Osteocyte (in vitro differentiated cells): ENCODE measurements around the gene CNGB1. TPM values are rescaled to one million over a fixed set of nuclear protein-coding genes. Genes with fewer than 3 reads are reported as not detected.
"Not testable (repeated sequence)": the region's sequence is repeated elsewhere in the genome, so short reads cannot be mapped to it uniquely, and the experiment has no call there.

Experiments used
- DNase-seq: peaks from one replicate; pipeline ENCODE4 v3.0.0; 2021; ENCODE audit warnings: mixed read lengths; ENCODE audit not compliant: unreplicated experiment; ENCODE audit errors: extremely low spot score
- H3K27ac Mint-ChIP-seq: one replicate; pipeline ENCODE4 v1.8.0; 2021; ENCODE audit warnings: mild to moderate bottlenecking, mixed read lengths; ENCODE audit not compliant: unreplicated experiment
- H3K27me3 Mint-ChIP-seq: one replicate; pipeline ENCODE4 v1.8.0; 2021; ENCODE audit warnings: mixed read lengths; ENCODE audit not compliant: unreplicated experiment
- H3K36me3 Mint-ChIP-seq: one replicate; pipeline ENCODE4 v1.8.0; 2021; ENCODE audit warnings: mixed read lengths; ENCODE audit not compliant: unreplicated experiment
- H3K4me1 Mint-ChIP-seq: one replicate; pipeline ENCODE4 v1.8.0; 2021; ENCODE audit warnings: mixed read lengths; ENCODE audit not compliant: unreplicated experiment
- H3K4me3 Mint-ChIP-seq: one replicate; pipeline ENCODE4 v1.8.0; 2021; ENCODE audit warnings: mild to moderate bottlenecking, moderate library complexity, mixed read lengths; ENCODE audit not compliant: unreplicated experiment
- H3K9me3 Mint-ChIP-seq: one replicate; pipeline ENCODE4 v1.8.0; 2021; ENCODE audit warnings: mixed read lengths; ENCODE audit not compliant: unreplicated experiment
- CTCF ChIP-seq: fragments of 200-600 bp; sonication (generic); IDR thresholded peaks from 2 replicates; pipeline ENCODE4 v1.5.0; 2021; ENCODE audit warnings: antibody characterized with exemption, mild to moderate bottlenecking, moderate library complexity
- total RNA-seq: library from RNA; stranded (reverse); gene quantifications from 2 replicates; pipeline ENCODE4 v1.2.1, GENCODE V29; 2021

The CNGB1 gene
- total RNA-seq, 1 donor from 2014 or later = not detected

DNA sequence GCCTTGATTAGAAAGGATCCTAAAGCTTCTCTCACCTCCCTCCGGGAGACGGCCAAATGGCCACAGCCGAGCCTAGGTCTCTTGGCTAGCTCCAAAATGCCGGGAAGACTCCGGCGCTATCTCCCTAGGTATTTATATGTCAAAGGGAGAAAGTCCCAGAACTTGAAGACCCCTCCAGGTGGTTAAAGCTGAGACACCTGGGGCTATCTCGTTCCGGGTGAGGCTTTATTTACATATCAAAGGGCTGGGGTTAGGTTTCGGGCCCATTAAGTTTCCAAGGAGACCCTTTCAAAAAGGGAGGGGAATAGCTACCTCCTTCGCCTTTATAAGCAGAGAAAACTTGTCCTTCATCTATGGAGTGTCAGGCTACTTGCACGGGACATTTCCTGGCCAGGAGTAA lies 97.7 kb downstream of the CNGB1 start:
- H3K9me3 Mint-ChIP-seq = no peaks in the 10 kb centered on the region
- no peak for TF ChIP-seq CTCF
- H3K36me3 Mint-ChIP-seq = no peaks in the 10 kb centered on the region
- peaks cover 10% of the 10 kb centered on the region for H3K4me1 Mint-ChIP-seq
- no peak overlapping the region for H3K4me3 Mint-ChIP-seq
- DNase-seq = no peak
- H3K27ac Mint-ChIP-seq = no peak overlapping the region
- H3K27me3 Mint-ChIP-seq = peaks cover 8% of the 10 kb centered on the region

GRCh38 chr16:57872764-57873163 lies 98.2 kb downstream of the CNGB1 start:
- not testable (repeated sequence) for H3K27ac Mint-ChIP-seq, H3K36me3 Mint-ChIP-seq

DNA sequence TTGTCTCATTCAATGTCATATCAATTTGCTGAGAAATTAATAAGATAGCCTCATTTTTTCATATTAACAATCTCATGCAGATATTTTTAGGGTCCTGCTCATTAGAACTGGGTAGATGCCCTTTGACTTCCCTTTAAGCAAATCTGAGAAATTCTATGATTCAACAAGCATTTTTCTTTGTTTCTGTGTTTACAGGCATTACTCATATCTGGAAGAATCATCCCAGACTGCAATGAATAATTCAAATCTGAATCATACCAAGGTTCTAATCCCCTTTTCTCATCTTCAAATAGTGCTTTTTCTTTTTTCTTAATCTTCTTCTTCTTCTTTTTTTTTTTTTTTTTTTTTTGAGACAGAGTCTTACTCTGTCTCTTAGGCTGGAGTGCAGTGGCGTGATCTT lies 99.5 kb downstream of the CNGB1 start:
- Mint-ChIP-seq H3K27me3 (peaks cover 6% of the 10 kb centered on the region), H3K9me3 (no peaks in the 10 kb centered on the region), H3K36me3 (no peaks in the 10 kb centered on the region), H3K4me1 (peaks cover 10% of the 10 kb centered on the region), H3K4me3 (no peak overlapping the region), H3K27ac (no peak overlapping the region)
- no peak for DNase-seq
- no peak for TF ChIP-seq CTCF

More at GRCh38 chr16:57872764-57873163, 98.2 kb downstream of the CNGB1 start:
- not testable (repeated sequence) for H3K9me3 Mint-ChIP-seq, DNase-seq, H3K4me3 Mint-ChIP-seq, H3K27me3 Mint-ChIP-seq
- peaks cover 10% of the 10 kb centered on the region for H3K4me1 Mint-ChIP-seq

GRCh38 chr16:57870753-57871454 lies 100.0 kb downstream of the CNGB1 start:
- Mint-ChIP-seq H3K27ac (no peak overlapping the region), H3K4me1 (peaks cover 10% of the 10 kb centered on the region), H3K27me3 (peaks cover 2% of the 10 kb centered on the region), H3K4me3 (no peak overlapping the region), H3K9me3 (no peaks in the 10 kb centered on the region), H3K36me3 (no peaks in the 10 kb centered on the region)
- TF ChIP-seq CTCF = no peak
- no peak for DNase-seq

GRCh38 chr16:57868913-57869520 lies 101.9 kb downstream of the CNGB1 start:
- H3K27me3 Mint-ChIP-seq = no peaks in the 10 kb centered on the region
- H3K27ac Mint-ChIP-seq = no peak overlapping the region

More at GRCh38 chr16:57868913-57869520, 101.9 kb downstream of the CNGB1 start:
- TF ChIP-seq CTCF = no peak
- no peaks in the 10 kb centered on the region for H3K9me3 Mint-ChIP-seq
- no peak for DNase-seq
- H3K4me1 Mint-ChIP-seq = peaks cover 10% of the 10 kb centered on the region
- H3K36me3 Mint-ChIP-seq = no peaks in the 10 kb centered on the region
- no peak overlapping the region for H3K4me3 Mint-ChIP-seq
